Esophagus squamous epithelium (tissue), 4 donors: Measurements from ENCODE around the gene CD320.

Source experiments
- POLR2A ChIP-seq, 4 donors: fragments of 450-650 bp; IDR thresholded peaks; one replicate each; pipeline ENCODE4 v1.6.1; 2017; ENCODE audit warnings: antibody characterized with exemption in 4 of 4, mild to moderate bottlenecking in 4 of 4, moderate library complexity in 3 of 4
- TF ChIP-seq, protein P1 (sequence below), 6 experiments: fragments of 450-650 bp in 4 of 6; fragments of 200-600 bp in 2 of 6; sonication (generic) in 2 of 6; IDR thresholded peaks; one replicate each; pipeline ENCODE4 v1.5.1; 2016 to 2019; ENCODE audit warnings: antibody characterized with exemption in 6 of 6, mild to moderate bottlenecking in 4 of 6, moderate library complexity in 4 of 6

DNA sequence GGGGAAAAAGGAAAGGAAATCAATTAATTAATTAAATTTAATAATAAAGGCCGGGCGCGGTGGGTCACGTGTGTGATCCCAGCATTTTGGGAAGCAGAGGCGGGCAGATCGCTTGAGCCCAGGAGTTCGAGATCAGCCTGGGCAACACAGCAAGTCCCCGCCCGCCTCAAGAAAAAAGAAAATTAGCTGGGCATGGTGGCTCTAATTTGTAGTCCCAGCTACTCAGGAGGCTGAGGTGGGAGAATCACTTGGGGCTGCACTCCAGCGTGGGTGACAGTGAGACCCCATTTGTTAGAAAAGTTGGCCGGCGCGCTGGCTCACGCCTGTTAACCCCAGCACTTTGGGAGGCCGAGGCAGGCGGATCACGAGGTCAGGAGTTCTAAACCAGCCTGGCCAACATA lies 733 bp upstream of the CD320 start:
- TF ChIP-seq POLR2A (IDR thresholded peaks at IDR 0.05) = no peak
- TF ChIP-seq, protein P1, sequence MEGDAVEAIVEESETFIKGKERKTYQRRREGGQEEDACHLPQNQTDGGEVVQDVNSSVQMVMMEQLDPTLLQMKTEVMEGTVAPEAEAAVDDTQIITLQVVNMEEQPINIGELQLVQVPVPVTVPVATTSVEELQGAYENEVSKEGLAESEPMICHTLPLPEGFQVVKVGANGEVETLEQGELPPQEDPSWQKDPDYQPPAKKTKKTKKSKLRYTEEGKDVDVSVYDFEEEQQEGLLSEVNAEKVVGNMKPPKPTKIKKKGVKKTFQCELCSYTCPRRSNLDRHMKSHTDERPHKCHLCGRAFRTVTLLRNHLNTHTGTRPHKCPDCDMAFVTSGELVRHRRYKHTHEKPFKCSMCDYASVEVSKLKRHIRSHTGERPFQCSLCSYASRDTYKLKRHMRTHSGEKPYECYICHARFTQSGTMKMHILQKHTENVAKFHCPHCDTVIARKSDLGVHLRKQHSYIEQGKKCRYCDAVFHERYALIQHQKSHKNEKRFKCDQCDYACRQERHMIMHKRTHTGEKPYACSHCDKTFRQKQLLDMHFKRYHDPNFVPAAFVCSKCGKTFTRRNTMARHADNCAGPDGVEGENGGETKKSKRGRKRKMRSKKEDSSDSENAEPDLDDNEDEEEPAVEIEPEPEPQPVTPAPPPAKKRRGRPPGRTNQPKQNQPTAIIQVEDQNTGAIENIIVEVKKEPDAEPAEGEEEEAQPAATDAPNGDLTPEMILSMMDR (IDR thresholded peaks at IDR 0.05) = no peak
